Measurements from ENCODE around the gene LPAR3. TPM values are rescaled to one million over a fixed set of nuclear protein-coding genes. Genes with fewer than 3 reads are reported as not detected.

The LPAR3 gene
- polyA plus RNA-seq, 3 donors = not detected

- TF ChIP-seq CTCF (IDR thresholded peaks at IDR 0.05) = no peak
- H3K79me2 ChIP-seq (ENCODE audit: insufficient read depth, low read length) = no peaks in the 10 kb centered on the region
- no peaks in the 10 kb centered on the region for H3K9me3 ChIP-seq (replicated peaks in 1 of 2; ENCODE audit: control insufficient read depth in 1 of 2, insufficient read depth in 1 of 2, low read length in 2 of 2)
- no peaks in the 10 kb centered on the region for H4K20me1 ChIP-seq (ENCODE audit: insufficient read depth, low read length)
- H3K36me3 ChIP-seq (replicated peaks in 1 of 2; ENCODE audit: control insufficient read depth in 1 of 2, insufficient read depth in 2 of 2, low read length in 2 of 2) = no peaks in the 10 kb centered on the region
- no peaks in the 10 kb centered on the region for H3K27me3 ChIP-seq (ENCODE audit: control insufficient read depth in 2 of 2, insufficient read depth in 2 of 2, low read length in 2 of 2)
- Mint-ChIP-seq H3K9me3 (no peaks in the 10 kb centered on the region), H3K4me3 (no peak overlapping the region), H3K27me3 (ENCODE audit: low read depth in 3 of 3) (peaks cover 2 to 5% (median 2%) of the 10 kb centered on the region in 3 donors), H3K4me1 (no peaks in the 10 kb centered on the region), H3K36me3 (no peaks in the 10 kb centered on the region), H3K27ac (no peak overlapping the region)
- no peak overlapping the region for H3K27ac ChIP-seq (ENCODE audit: low read depth in 1 of 2, low read length in 2 of 2)
- WGBS (ENCODE audit: insufficient coverage) = no CpG with 5 or more reads among the region's 3 CpGs
- no peaks in the 10 kb centered on the region for H3K4me1 ChIP-seq (ENCODE audit: control insufficient read depth in 1 of 2, insufficient read depth in 2 of 2, low read length in 2 of 2)
- intact Hi-C loops (cut with micrococcal nuclease) = no loop called here
- H3K4me2 ChIP-seq (replicated peaks; ENCODE audit: extremely low read depth, low read length, poor library complexity, severe bottlenecking) = no peak overlapping the region
- no peak overlapping the region for H3K4me3 ChIP-seq (replicated peaks in 1 of 3; ENCODE audit: low read depth in 2 of 3, low read length in 3 of 3)
- no peak overlapping the region for H2AFZ ChIP-seq (ENCODE audit: insufficient read depth, low read depth, low read length, poor library complexity, severe bottlenecking)
- DNase-seq = no peak
- no peak overlapping the region for H3K9ac ChIP-seq (ENCODE audit: insufficient read depth, low read length, poor library complexity, severe bottlenecking)
Observed at GRCh38 chr1:84809023-84809422, 84.0 kb downstream of the LPAR3 start.

GRCh38 chr1:84803604-84804003 lies 89.4 kb downstream of the LPAR3 start:
- Histone ChIP-seq H3K27me3 (ENCODE audit: control insufficient read depth in 2 of 2, insufficient read depth in 2 of 2, low read length in 2 of 2) (no peaks in the 10 kb centered on the region), H3K9me3 (replicated peaks in 1 of 2; ENCODE audit: control insufficient read depth in 1 of 2, insufficient read depth in 1 of 2, low read length in 2 of 2) (no peaks in the 10 kb centered on the region), H2AFZ (ENCODE audit: insufficient read depth, low read depth, low read length, poor library complexity, severe bottlenecking) (no peak overlapping the region), H3K79me2 (ENCODE audit: insufficient read depth, low read length) (no peaks in the 10 kb centered on the region), H3K9ac (ENCODE audit: insufficient read depth, low read length, poor library complexity, severe bottlenecking) (no peak overlapping the region), H4K20me1 (ENCODE audit: insufficient read depth, low read length) (no peaks in the 10 kb centered on the region), H3K4me2 (replicated peaks; ENCODE audit: extremely low read depth, low read length, poor library complexity, severe bottlenecking) (no peak overlapping the region), H3K36me3 (replicated peaks in 1 of 2; ENCODE audit: control insufficient read depth in 1 of 2, insufficient read depth in 2 of 2, low read length in 2 of 2) (no peaks in the 10 kb centered on the region), H3K4me3 (replicated peaks in 1 of 3; ENCODE audit: low read depth in 2 of 3, low read length in 3 of 3) (no peak overlapping the region), H3K27ac (ENCODE audit: low read depth in 1 of 2, low read length in 2 of 2) (no peak overlapping the region), H3K4me1 (ENCODE audit: control insufficient read depth in 1 of 2, insufficient read depth in 2 of 2, low read length in 2 of 2) (no peaks in the 10 kb centered on the region)
- Mint-ChIP-seq H3K9me3 (no peaks in the 10 kb centered on the region), H3K27ac (no peak overlapping the region), H3K4me3 (no peak overlapping the region), H3K4me1 (peaks cover 6% of the 10 kb centered on the region), H3K36me3 (no peaks in the 10 kb centered on the region), H3K27me3 (ENCODE audit: low read depth in 3 of 3) (peaks cover 2 to 6% (median 4%) of the 10 kb centered on the region in 3 donors)
- no peak for DNase-seq
- WGBS (ENCODE audit: insufficient coverage) = 100% methylated on average over 1 of the region's 1 CpG
- TF ChIP-seq CTCF (IDR thresholded peaks at IDR 0.05) = no peak
- intact Hi-C loops (cut with micrococcal nuclease) = no loop called here

Measured in CD14-positive monocyte (primary cell).